SKM-1 (cell line): ENCODE results near the gene ARHGAP1.
"Not testable (repeated sequence)": the region's sequence is repeated elsewhere in the genome, so short reads cannot be mapped to it uniquely, and the experiment has no call there.

Experiments
- DNase-seq: peaks from one replicate; lab custom pipeline; 2025; ENCODE audit not compliant: unreplicated experiment; lab: John Stamatoyannopoulos, UW

The ARHGAP1 gene

DNA sequence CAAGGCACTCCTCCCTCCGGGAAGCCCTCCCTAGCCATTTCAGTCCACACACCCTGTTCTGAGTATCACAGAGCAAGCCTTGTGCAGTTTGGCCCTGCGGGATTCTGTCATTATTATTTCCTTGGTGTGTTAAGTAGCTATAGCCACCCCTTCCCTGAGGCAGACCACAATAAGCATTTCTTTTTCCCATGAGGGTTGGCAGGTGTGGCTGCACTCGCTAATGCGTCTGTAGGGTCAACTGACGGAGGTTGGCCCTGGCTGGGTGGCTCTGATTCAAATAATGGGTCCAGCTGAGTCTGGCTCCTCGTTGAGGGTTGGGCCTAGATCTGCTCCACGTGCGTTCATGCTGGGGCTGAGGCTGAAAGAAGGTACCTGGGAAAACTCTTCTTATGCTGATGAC is 23.7 kb upstream of the ARHGAP1 start:
- DNase-seq: no peak

DNA sequence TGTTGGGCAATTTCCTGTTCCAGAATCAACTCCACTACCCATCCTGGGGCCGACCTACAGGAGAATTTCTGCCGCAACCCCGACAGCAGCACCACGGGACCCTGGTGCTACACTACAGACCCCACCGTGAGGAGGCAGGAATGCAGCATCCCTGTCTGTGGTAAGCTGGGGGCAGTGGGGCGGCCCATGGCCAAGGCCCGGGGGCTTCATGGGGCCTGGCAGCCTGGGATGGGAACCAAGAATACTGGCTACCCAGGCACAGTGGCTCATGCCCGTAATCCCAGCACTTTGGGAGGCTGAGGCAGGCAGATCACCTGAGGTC is 22.9 kb upstream of the ARHGAP1 start:
- no peak for DNase-seq

DNA sequence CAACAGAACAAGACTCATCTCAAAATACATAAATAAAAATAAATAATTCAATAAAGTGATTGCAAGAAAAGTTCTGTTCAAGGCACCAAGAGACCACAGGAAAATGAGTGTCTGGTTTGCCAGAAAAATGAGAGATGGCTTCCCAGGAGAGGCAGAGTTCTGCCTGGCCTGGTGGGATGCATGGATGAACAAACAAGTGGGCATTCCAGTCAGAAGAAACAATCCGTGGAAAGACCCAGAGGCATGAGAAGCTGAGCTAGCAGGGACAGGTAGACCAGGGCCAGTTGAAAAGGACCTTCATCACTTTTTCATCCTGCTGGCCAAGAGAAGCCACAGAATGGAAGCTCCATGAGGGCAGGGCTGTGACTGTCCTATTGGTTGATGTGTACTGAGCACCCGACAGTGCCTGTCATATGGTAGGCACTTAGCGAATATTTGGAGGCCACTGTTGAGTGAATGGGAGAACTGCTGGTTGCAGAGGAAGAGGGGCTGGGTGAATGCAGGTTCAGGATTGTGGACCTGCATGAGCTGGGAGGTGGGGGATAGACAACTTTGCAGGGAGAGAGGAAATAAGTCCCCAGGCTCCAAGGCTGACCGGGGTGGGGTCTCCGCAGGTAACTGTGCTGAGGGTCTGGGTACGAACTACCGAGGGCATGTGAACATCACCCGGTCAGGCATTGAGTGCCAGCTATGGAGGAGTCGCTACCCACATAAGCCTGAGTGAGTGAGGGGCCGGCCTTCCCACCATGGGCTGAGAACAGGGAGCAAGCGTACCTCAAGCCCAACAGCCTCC is 22.3 kb upstream of the ARHGAP1 start:
- DNase-seq: no peak

DNA sequence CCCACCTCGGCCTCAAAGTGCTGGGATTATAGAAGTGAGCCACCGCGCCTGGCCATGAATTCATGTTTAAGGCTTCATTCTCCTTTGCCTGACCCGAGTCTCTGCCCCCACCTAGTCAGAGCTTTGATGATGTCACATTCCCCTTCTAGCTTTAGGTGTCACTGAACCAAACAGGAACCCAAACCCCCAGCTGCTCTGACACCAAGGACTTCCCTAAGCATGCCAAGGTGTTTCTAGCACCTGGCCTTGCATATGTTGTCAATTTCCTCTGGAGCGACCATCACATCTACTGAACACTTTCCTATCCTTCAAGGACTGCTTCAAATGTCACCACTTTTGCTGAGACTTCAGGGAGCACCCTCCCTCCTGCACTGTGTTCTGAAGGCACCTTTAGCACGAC is 20.9 kb upstream of the ARHGAP1 start:
- DNase-seq: no peak

DNA sequence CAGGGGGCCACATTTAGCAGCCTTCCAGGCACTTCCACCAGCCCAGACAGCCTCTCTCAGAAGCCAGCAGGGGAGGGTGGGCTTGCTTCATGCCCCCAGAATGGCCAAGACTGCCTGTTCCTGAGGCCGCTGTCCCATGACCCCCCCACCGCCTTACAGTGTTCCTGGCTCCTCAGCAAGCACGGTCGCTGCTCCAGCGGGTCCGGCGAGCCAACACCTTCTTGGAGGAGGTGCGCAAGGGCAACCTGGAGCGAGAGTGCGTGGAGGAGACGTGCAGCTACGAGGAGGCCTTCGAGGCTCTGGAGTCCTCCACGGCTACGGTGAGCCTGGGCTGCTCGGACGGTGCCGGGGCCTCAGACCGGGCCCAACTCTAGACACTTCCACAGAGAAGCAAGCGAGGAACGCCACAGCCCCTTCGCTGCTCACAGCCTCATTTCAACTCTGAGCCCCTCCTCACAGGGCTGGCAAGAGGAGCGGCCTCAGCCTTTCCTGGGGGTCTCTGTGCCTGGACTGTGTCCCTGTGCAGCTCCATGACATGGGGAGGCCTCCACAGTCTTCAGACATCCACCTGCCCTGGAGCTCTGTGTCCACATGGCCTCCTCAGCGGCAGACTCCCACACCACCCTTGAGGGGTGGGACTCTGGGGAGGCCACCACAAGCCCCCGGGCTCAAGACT is 19.3 kb upstream of the ARHGAP1 start:
- no peak for DNase-seq

DNA sequence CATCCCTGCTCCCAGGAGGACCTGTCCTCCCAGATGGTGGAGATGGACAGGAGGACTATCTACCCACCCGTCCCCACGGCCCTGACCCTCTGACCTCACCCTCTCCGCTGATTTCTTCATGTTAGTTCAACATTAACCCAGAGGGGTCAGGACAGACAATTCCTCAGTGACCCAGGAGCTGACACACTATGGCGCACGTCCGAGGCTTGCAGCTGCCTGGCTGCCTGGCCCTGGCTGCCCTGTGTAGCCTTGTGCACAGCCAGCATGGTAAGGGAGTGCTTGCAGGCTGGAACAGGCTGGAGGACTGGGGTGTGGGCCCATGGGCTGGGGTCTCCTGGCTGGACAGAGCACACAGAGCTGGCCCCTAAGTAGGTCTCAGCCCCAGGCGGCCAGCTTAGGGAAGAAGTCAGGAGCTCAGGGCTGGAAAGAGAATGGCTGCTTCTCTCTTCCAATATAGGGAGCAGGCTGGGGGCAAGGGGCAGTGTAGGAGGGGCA is 18.7 kb upstream of the ARHGAP1 start, which contains the start of gene F2:
Gene F2 (plus strand): TSS at position 166 of the 495 bp plus-strand sequence. CDS start 23 bp downstream, at position 189.
- DNase-seq: no peak

DNA sequence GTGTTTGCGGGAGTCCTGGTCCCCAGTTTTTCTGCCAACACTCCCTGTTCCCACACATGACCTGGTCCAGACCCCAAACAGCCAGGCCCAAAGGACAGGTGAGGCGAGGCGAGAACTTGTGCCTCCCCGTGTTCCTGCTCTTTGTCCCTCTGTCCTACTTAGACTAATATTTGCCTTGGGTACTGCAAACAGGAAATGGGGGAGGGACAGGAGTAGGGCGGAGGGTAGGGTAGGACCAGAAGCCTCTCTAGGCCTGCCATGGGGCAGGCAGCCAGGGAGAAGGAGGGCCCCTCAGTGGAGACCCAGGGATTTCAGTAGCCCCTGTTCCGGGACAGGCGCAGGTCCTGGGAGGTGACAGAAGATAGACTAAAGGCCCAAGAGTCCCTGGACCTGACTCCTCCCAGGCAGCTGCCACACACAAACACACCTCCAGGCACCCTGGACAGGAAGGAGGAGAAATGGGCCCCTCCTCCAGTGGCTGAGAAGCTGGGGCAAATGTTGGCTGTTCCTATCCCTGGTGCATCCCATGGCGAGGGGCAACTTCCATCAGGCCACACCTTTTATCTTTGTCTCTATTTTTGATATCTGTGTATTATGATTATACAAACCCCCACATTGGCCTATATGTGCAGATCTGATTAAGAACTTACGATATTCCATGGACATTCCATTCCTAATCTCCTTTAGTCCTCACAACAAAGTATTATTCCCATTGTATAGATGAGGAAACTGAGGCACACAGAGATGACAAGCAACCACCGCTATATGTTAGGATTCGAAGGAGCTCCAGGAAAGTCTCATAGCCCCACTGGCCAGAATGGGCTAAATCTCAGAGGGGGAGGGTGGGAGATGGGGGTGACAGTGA is 18.0 kb upstream of the ARHGAP1 start:
- DNase-seq: no peak

DNA sequence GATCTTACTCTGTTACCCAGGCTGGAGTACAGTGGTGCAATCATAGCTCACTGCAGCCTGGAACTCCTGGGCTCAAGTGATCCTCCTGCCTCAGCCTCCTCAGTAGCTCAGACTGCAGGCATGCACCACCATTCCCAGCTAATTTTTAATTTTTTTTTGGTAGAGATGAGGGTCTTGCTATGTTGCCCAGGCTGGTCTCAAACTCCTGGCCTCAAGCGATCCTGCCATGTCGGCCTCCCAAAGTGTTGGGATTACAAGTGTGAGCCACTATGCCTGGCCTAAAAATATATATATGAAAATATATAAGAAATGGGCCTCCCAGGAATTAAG is 17.4 kb upstream of the ARHGAP1 start:
- DNase-seq: not testable (repeated sequence)

DNA sequence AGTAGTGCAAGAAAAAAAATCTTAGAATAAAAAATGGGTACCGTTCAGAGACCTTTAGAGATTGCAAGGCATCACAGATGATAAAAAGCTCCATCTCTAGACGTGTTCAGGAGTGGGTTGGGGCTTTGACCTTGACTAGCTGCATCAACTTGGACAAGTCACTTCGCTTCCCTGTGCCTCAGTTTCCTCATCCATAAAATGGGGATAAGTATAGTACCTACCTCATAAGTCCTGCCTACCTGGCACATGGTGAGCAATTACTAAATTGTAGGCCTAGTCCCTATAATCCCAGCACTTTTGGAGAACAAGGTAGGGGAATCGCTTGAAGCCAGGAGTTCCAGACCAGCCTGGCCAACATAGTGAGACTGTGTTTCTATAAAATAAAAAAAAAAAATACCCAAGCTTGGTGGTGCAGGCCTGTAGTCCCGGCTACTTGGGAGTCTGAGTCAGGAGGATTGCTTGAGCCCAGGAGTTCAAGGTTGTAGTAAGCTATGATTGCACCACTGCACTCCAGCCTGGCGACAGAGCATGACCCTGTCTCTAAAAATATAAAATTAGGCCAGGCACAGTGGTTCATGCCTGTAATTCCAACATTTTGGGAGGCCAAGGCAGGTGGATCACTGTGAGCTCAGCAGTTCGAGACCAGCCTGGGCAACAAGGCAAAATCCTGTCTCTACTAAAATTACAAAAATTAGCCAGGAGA is 12.6 kb upstream of the ARHGAP1 start:
- no peak for DNase-seq

DNA sequence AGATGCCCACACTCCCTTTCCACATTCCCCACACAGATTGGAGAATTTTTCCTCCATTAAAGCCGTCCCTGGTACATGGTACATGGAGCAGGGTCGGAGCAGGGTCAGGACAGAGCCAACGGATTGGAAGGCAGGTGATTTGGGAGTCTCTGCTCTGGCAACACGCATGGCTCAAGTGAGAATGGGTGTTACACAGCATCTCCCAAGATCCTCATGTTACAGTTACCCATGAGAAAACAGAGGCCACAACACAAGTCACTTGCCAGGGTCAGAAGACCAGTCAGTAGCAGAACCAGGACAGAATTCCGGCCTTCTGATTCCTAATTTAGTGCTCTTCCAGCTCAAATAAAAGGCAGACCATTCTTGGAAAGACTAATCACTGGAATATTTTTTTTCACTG is 10.9 kb upstream of the ARHGAP1 start:
- DNase-seq: no peak

DNA sequence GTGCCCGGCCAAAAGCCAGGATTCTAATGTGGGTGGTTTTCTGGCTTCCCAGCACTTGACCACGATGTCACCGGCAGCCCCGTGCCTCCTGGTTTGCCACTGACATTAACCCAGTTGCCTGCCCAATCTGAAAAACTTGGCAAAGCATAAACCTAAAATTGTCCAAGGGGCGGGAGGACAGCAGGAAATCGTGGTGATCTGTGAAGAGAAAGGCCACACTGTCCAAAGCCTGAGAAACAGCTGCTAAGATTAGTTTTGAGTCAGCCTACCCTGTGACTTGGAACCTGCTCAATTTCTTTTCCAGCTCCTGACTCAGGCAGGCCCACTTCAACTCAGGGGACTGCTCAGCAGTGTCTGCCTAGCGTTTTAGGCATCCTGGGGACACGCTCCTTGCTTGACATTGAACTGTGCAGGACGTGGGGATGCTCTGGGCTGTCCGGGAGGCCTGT is 10.4 kb upstream of the ARHGAP1 start:
- DNase-seq: no peak

DNA sequence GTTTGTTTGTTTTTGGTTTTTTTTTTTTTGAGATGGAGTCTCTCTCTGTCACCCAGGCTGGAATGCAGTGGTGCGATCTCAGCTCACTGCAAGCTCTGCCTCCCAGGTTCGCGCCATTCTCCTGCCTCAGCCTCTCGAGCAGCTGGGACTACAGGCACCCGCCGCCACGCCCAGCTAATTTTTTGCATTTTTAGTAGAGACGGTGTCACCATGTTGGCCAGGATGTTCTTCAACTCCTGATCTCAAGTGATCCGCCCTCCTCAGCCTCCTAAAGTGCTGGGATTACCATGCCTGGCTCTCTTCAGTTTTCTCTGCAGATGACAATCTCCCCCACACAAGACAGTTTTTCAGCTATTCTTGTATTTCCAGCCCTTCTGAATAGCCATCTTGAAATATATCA is 8.9 kb upstream of the ARHGAP1 start:
- not testable (repeated sequence) for DNase-seq

DNA sequence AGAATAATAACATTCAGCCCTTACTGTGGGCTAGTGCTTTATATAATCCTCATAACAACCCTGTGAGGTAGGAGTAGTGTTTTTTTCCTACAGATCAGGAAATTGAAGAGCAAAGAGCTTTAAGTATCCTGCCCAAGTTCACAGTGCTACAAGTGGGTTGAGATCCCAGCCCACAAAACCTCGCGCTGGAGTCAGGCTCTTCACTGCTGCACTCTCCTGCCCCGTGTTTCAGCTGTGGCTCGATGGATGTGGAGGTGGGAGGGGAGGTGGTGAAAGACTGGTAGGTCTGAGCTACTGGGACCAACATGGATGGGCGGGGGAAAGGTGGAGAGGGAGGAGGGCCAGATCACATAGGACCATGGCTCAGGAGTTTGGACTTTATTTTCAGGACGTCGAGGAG is 6.5 kb upstream of the ARHGAP1 start:
- DNase-seq: no peak

DNA sequence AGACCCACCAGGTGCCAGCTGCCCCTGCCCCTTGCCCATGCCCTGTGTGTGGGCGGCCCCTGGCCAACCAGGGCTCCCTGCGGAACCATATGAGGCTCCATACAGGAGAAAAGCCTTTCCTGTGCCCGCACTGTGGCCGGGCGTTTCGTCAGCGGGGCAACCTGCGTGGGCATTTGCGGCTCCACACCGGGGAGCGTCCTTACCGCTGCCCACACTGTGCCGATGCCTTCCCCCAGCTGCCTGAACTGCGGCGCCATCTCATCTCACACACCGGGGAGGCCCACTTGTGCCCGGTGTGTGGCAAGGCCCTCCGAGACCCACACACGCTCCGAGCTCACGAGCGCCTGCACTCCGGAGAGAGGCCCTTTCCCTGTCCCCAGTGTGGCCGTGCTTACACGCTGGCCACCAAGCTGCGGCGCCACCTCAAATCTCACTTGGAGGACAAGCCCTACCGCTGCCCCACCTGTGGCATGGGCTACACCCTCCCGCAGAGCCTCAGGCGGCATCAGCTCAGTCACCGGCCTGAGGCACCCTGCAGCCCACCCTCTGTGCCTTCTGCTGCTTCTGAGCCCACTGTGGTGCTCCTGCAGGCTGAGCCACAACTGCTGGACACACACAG is 4.8 kb upstream of the ARHGAP1 start:
- no peak for DNase-seq

DNA sequence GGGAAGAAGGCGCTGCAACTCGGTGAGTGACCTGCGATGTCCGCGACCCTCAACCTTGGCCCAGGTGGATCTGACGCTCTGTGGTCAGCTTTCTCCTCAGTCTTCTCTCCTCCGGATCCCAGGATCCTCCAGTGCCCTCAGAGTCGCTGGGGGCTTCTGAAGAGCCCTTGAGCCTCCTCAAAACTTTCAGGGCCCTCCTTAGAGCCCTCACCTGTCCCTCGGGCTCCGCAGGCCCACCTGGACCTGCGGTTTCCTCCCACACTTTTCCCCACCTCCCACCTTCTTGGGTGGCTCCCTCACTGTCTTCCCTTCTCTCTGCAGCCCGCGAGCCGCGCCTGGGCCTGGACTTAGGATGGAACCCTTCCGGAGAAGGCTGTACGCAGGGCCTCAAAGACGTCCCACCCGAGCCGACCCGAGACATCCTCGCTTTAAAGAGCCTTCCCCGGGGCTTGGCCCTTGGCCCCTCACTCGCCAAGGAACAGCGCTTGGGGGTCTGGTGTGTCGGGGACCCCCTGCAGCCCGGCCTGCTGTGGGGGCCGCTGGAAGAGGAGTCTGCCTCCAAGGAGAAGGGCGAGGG is 747 bp upstream of the ARHGAP1 start:
- no peak for DNase-seq

DNA sequence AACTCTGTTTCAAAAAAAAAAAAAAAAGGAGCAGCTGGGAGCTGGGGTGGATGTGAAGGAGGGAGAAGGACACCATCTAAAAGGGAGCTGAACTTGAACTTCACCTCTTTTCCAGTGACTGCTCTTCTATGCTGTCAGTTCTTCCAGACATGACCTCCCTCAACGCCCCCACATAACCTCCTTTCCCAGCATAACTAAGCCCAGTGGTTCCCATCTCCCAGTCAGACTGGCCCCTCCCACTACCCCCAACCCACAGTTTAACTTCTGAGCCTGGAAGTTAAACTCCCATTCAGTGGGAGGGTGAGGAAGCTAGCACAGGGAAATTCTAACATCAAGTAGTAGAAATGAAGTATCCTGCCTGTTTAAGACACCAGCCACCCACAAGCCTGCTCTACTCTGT is 1.8 kb downstream of the ARHGAP1 start:
- no peak for DNase-seq

DNA sequence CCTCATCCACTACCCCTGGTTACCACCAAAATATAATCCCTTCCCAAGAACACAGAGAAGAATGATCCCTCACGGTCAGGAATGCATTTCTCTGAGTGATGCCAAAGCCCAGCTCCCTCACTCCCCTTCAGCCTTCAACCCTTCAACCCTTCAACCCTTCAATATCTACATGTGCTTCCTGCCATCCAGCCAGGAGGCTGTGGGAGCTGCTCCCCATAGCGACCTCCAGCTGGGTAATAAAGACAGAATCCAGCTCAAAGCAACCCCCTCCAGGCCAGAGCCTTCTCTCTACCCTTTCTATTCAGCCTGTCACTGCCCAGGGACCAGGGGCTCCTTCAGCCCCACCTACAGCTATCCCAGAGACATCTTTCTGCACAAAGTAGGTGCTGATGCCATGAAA is 2.7 kb downstream of the ARHGAP1 start:
- no peak for DNase-seq

DNA sequence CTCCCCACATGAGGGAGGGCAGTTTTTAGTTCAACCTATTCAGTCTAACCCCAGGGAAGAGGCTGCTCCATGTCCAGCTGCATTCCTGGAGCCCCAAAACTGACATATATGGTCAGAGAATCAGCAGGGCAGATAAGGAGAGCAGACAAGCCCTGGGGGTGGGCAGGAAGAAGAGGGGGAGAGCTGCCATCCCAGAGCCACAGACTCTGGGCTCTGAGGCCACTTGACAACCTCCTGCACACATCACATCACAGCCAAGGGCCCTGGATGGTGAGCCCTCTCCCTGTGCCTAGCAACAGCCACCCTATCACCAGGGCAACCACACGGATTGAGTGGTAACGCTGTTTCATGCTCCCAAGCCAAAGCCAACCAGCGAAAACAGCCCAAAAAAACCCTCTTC is 3.1 kb downstream of the ARHGAP1 start:
- DNase-seq: no peak

DNA sequence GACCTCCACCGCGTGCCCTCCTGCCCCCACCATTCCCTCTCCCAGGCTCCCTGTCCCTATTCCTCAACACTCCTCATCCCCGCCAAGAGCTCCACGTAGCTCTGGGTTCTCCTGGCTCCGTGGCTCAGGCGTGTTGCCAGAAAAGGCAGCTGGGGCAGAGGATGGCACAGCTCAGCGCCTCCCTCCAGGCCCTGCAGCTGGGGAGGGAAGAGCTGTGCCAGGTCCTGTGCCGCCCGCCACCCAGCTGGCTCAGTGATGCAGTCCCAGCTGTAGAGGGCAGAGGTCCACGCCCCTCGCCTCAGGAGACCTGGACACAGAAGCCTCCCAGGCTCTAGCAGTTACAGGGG is 4.2 kb downstream of the ARHGAP1 start:
- DNase-seq: no peak
